Activated T-helper 1 cell treated with anti-CD3 and anti-CD28 coated beads, Interleukin-12 subunit alpha, Interleukin-12 subunit beta, Interleukin-2, Interleukin-4 antibody, amounts not matched to agents 30 ng/mL and 10 ng/mL and 1 ng/mL, durations not matched to agents 14 hours and 24 hours and 36 hours (primary cell): ENCODE results near the gene ENPEP. TPM values are rescaled to one million over a fixed set of nuclear protein-coding genes. Genes with fewer than 3 reads are reported as not detected.

Experiments
- DNase-seq: peaks from one replicate; pipeline ENCODE4 v3.0.0; 2021; ENCODE audit warnings: low spot score
- H3K27ac Mint-ChIP-seq: one replicate; pipeline ENCODE4 v1.8.0; 2021; ENCODE audit warnings: mild to moderate bottlenecking, mixed read lengths
- H3K27me3 Mint-ChIP-seq: one replicate; pipeline ENCODE4 v1.8.0; 2022; ENCODE audit warnings: mild to moderate bottlenecking, moderate library complexity, mixed read lengths; ENCODE audit not compliant: insufficient read depth
- H3K36me3 Mint-ChIP-seq: one replicate; pipeline ENCODE4 v1.8.0; 2021; ENCODE audit warnings: low read depth, mixed read lengths
- H3K4me1 Mint-ChIP-seq: one replicate; pipeline ENCODE4 v1.8.0; 2021; ENCODE audit warnings: low read depth, mixed read lengths
- H3K4me3 Mint-ChIP-seq: one replicate; pipeline ENCODE4 v1.8.0; 2021; ENCODE audit warnings: mild to moderate bottlenecking, moderate library complexity, mixed read lengths
- H3K9me3 Mint-ChIP-seq: one replicate; pipeline ENCODE4 v1.8.0; 2021; ENCODE audit warnings: mixed read lengths
- intact Hi-C: fragments of 100-400 bp; cut with micrococcal nuclease; formaldehyde crosslinking; loops from one replicate; pipeline ENCODE4 v1.15.1; 2024
- total RNA-seq: library from RNA; stranded (reverse); gene quantifications from 2 replicates; pipeline ENCODE4 v1.2.3, GENCODE V29; 2022

ENPEP gene
- total RNA-seq, 1 donor from 2014 or later = 0.03 TPM

GRCh38 chr4:110487873-110488272 is 11.9 kb downstream of the ENPEP start:
- intact Hi-C loops = no loop called here
- no peak overlapping the region for H3K4me3 Mint-ChIP-seq
- H3K27me3 Mint-ChIP-seq = peaks cover 13% of the 10 kb centered on the region
- no peak overlapping the region for H3K27ac Mint-ChIP-seq
- H3K36me3 Mint-ChIP-seq = no peaks in the 10 kb centered on the region
- no peak for DNase-seq
- H3K9me3 Mint-ChIP-seq = no peaks in the 10 kb centered on the region
- no peaks in the 10 kb centered on the region for H3K4me1 Mint-ChIP-seq

- Mint-ChIP-seq H3K4me1 (no peaks in the 10 kb centered on the region), H3K36me3 (no peaks in the 10 kb centered on the region), H3K27ac (no peak overlapping the region), H3K9me3 (no peaks in the 10 kb centered on the region), H3K27me3 (peaks cover 15% of the 10 kb centered on the region), H3K4me3 (no peak overlapping the region)
- intact Hi-C loops = no loop called here
- DNase-seq = no peak
Observed at GRCh38 chr4:110489901-110490508, 14.1 kb downstream of the ENPEP start.

- Mint-ChIP-seq H3K27ac (no peak overlapping the region), H3K36me3 (no peaks in the 10 kb centered on the region), H3K4me1 (no peaks in the 10 kb centered on the region), H3K9me3 (no peaks in the 10 kb centered on the region), H3K27me3 (peaks cover 18% of the 10 kb centered on the region), H3K4me3 (no peak overlapping the region)
- DNase-seq = no peak
- intact Hi-C loops = no loop called here
Observed at GRCh38 chr4:110492522-110492921, 16.6 kb downstream of the ENPEP start.

GRCh38 chr4:110493520-110493919 is 17.6 kb downstream of the ENPEP start:
- H3K9me3 Mint-ChIP-seq = no peaks in the 10 kb centered on the region
- no peak overlapping the region for H3K27ac Mint-ChIP-seq
- H3K4me3 Mint-ChIP-seq = no peak overlapping the region
- no peaks in the 10 kb centered on the region for H3K4me1 Mint-ChIP-seq
- no peak for DNase-seq
- H3K27me3 Mint-ChIP-seq = peaks cover 20% of the 10 kb centered on the region
- no peaks in the 10 kb centered on the region for H3K36me3 Mint-ChIP-seq
- intact Hi-C loops = no loop called here

GRCh38 chr4:110498420-110498819 is 22.5 kb downstream of the ENPEP start:
- Mint-ChIP-seq H3K27ac (no peak overlapping the region), H3K36me3 (no peaks in the 10 kb centered on the region), H3K4me1 (no peaks in the 10 kb centered on the region), H3K27me3 (peaks cover 16% of the 10 kb centered on the region), H3K4me3 (no peak overlapping the region), H3K9me3 (no peaks in the 10 kb centered on the region)
- intact Hi-C loops = no loop called here
- DNase-seq = no peak

- Mint-ChIP-seq H3K9me3 (no peaks in the 10 kb centered on the region), H3K36me3 (no peaks in the 10 kb centered on the region), H3K4me1 (no peaks in the 10 kb centered on the region), H3K27ac (no peak overlapping the region), H3K27me3 (peaks cover 18% of the 10 kb centered on the region), H3K4me3 (no peak overlapping the region)
- intact Hi-C loops = no loop called here
- no peak for DNase-seq
Observed at GRCh38 chr4:110499126-110499525, 23.2 kb downstream of the ENPEP start.

- H3K4me1 Mint-ChIP-seq = no peaks in the 10 kb centered on the region
- no peak for DNase-seq
- H3K27ac Mint-ChIP-seq = no peak overlapping the region
- no peaks in the 10 kb centered on the region for H3K36me3 Mint-ChIP-seq
- H3K9me3 Mint-ChIP-seq = no peaks in the 10 kb centered on the region
- intact Hi-C loops = no loop called here
- peaks cover 12% of the 10 kb centered on the region for H3K27me3 Mint-ChIP-seq
- no peak overlapping the region for H3K4me3 Mint-ChIP-seq
Observed at GRCh38 chr4:110501826-110502225, 25.9 kb downstream of the ENPEP start.

GRCh38 chr4:110503270-110504083 is 27.5 kb downstream of the ENPEP start:
- no peak overlapping the region for H3K27ac Mint-ChIP-seq
- H3K36me3 Mint-ChIP-seq = no peaks in the 10 kb centered on the region
- peaks cover 11% of the 10 kb centered on the region for H3K27me3 Mint-ChIP-seq
- intact Hi-C loops = no loop called here
- H3K4me3 Mint-ChIP-seq = no peak overlapping the region
- DNase-seq = no peak
- no peaks in the 10 kb centered on the region for H3K4me1 Mint-ChIP-seq
- no peaks in the 10 kb centered on the region for H3K9me3 Mint-ChIP-seq

GRCh38 chr4:110504084-110504435 is 28.1 kb downstream of the ENPEP start:
- Mint-ChIP-seq H3K4me1 (no peaks in the 10 kb centered on the region), H3K36me3 (no peaks in the 10 kb centered on the region)
- intact Hi-C loops = no loop called here

GRCh38 chr4:110505440-110505839 is 29.5 kb downstream of the ENPEP start:
- no peaks in the 10 kb centered on the region for H3K4me1 Mint-ChIP-seq
- no peak overlapping the region for H3K27ac Mint-ChIP-seq
- H3K36me3 Mint-ChIP-seq = no peaks in the 10 kb centered on the region
- H3K27me3 Mint-ChIP-seq = peaks cover 13% of the 10 kb centered on the region
- DNase-seq = no peak
- intact Hi-C loops = no loop called here
- no peak overlapping the region for H3K4me3 Mint-ChIP-seq
- no peaks in the 10 kb centered on the region for H3K9me3 Mint-ChIP-seq

More at GRCh38 chr4:110504084-110504435, 28.1 kb downstream of the ENPEP start:
- Mint-ChIP-seq H3K9me3 (no peaks in the 10 kb centered on the region), H3K4me3 (no peak overlapping the region), H3K27ac (no peak overlapping the region), H3K27me3 (peaks cover 9% of the 10 kb centered on the region)
- DNase-seq = no peak

GRCh38 chr4:110508827-110509710 is 33.1 kb downstream of the ENPEP start:
- intact Hi-C loops = no loop called here
- Mint-ChIP-seq H3K27ac (no peak overlapping the region), H3K9me3 (no peaks in the 10 kb centered on the region), H3K36me3 (no peaks in the 10 kb centered on the region), H3K4me3 (no peak overlapping the region), H3K27me3 (peaks cover 6% of the 10 kb centered on the region), H3K4me1 (no peaks in the 10 kb centered on the region)
- DNase-seq = no peak

- intact Hi-C loops = loop anchor here (2.0 to 10.0 kb wide), 2 partner anchors 225 to 459 kb away; no protein-coding TSS in a partner anchor
- no peaks in the 10 kb centered on the region for H3K36me3 Mint-ChIP-seq
- peaks cover 4% of the 10 kb centered on the region for H3K27me3 Mint-ChIP-seq
- no peak overlapping the region for H3K27ac Mint-ChIP-seq
- H3K4me3 Mint-ChIP-seq = no peak overlapping the region
- no peak for DNase-seq
- peaks cover 3% of the 10 kb centered on the region for H3K4me1 Mint-ChIP-seq
- no peaks in the 10 kb centered on the region for H3K9me3 Mint-ChIP-seq
Observed at GRCh38 chr4:110510277-110510676, 34.3 kb downstream of the ENPEP start.
